Measurements from ENCODE around the gene SH3RF3.

Gene SH3RF3

GRCh38 chr2:109287413-109287812 lies 158.4 kb downstream of the SH3RF3 start:
- Histone ChIP-seq H3K4me3 (ENCODE audit: low read depth, low read length) (no peak overlapping the region), H2AK5ac (ENCODE audit: low read length) (no peak overlapping the region), H4K91ac (ENCODE audit: low read depth, low read length) (no peak overlapping the region), H3K4ac (ENCODE audit: low read depth, low read length) (no peak overlapping the region), H4K8ac (ENCODE audit: low read depth, low read length) (no peak overlapping the region), H3K18ac (ENCODE audit: low read length) (no peak overlapping the region), H3K79me2 (ENCODE audit: control insufficient read depth, insufficient read depth, low read length, poor library complexity) (no peaks in the 10 kb centered on the region), H3K79me1 (ENCODE audit: low read length) (no peaks in the 10 kb centered on the region), H2BK5ac (ENCODE audit: low read depth, low read length, poor library complexity) (no peak overlapping the region), H4K12ac (ENCODE audit: low read depth, low read length) (no peak overlapping the region), H3K27me3 (ENCODE audit: insufficient read depth, low read length) (no peaks in the 10 kb centered on the region), H3K4me1 (ENCODE audit: control insufficient read depth in 1 of 2, insufficient read depth in 2 of 2, low read length in 2 of 2) (no peaks in the 10 kb centered on the region), H3K9ac (ENCODE audit: low read length) (no peak overlapping the region), H3K4me2 (ENCODE audit: low read length) (no peak overlapping the region), H3K23ac (ENCODE audit: low read length) (no peak overlapping the region), H3K27ac (ENCODE audit: low read depth, low read length) (no peak overlapping the region), H3K14ac (ENCODE audit: low read length) (no peak overlapping the region), H3K9me3 (ENCODE audit: insufficient read depth, low read depth, low read length) (no peaks in the 10 kb centered on the region), H3K36me3 (ENCODE audit: control insufficient read depth in 1 of 2, insufficient read depth in 2 of 2, low read length in 2 of 2) (no peaks in the 10 kb centered on the region), H2BK12ac (ENCODE audit: low read length) (no peak overlapping the region), H2AFZ (ENCODE audit: insufficient read depth, low read length, poor library complexity) (no peak overlapping the region), H2BK120ac (ENCODE audit: insufficient read depth, low read length, poor library complexity) (no peak overlapping the region)
- no CpG with 5 or more reads among the region's 5 CpGs for WGBS (ENCODE audit: extremely low coverage, insufficient coverage, insufficient read length)
- no peak for DNase-seq

GRCh38 chr2:109287838-109288237 lies 158.8 kb downstream of the SH3RF3 start:
- no CpG with 5 or more reads among the region's 2 CpGs for WGBS (ENCODE audit: extremely low coverage, insufficient coverage, insufficient read length)
- DNase-seq, result no peak

DNA sequence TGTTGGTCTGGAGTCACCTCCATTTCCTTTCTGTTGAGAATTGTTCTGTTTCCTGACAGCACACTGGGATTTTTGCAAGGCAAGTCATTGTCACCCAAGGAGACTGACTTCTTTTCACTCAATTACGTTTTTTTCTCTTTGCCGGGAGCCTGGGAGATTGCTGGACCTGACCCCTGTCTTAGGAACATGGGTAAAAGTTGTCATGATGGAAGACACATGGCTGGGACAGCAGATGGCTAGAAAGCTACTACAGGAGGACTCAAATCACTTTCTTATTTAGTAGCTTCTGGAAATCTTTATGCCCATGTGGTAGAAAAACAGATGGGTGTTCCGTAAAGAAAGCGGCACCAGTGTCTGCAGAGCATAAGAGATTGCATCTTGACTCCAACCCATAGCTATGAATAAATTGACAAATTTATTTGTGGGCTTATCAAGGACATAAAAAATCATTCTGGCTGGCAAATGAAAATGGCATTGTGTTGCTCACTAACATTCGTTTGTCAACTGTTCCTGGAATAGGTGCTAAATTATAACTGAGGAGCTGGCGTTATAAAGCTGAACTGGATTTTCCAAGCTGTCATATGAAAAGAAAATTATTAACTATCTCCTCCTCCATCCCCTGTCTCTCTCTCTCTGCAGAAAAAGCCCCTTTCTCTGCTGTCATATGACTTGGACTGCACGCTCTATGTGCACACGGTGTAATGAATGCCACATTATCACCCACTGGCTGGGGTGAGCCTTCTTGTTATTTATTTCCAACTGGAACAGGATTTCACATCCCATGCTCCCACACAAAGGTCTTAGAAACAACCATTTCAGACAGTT lies 159.8 kb downstream of the SH3RF3 start:
- no peak overlapping the region for H2BK120ac ChIP-seq (ENCODE audit: insufficient read depth, low read length, poor library complexity)
- no peak for DNase-seq
- H2AFZ ChIP-seq (ENCODE audit: insufficient read depth, low read length, poor library complexity), result no peak overlapping the region
- no peaks in the 10 kb centered on the region for H3K4me1 ChIP-seq (ENCODE audit: control insufficient read depth in 1 of 2, insufficient read depth in 2 of 2, low read length in 2 of 2)
- no peak overlapping the region for H2BK5ac ChIP-seq (ENCODE audit: low read depth, low read length, poor library complexity)
- H3K27me3 ChIP-seq (ENCODE audit: insufficient read depth, low read length), result no peaks in the 10 kb centered on the region
- no peak overlapping the region for H3K18ac ChIP-seq (ENCODE audit: low read length)
- no peak overlapping the region for H3K23ac ChIP-seq (ENCODE audit: low read length)
- no peak overlapping the region for H3K14ac ChIP-seq (ENCODE audit: low read length)
- H3K36me3 ChIP-seq (ENCODE audit: control insufficient read depth in 1 of 2, insufficient read depth in 2 of 2, low read length in 2 of 2), result no peaks in the 10 kb centered on the region
- no peaks in the 10 kb centered on the region for H3K9me3 ChIP-seq (ENCODE audit: insufficient read depth, low read depth, low read length)
- H3K27ac ChIP-seq (ENCODE audit: low read depth, low read length), result no peak overlapping the region
- no CpG with 5 or more reads among the region's 8 CpGs for WGBS (ENCODE audit: extremely low coverage, insufficient coverage, insufficient read length)
- no peak overlapping the region for H3K4me2 ChIP-seq (ENCODE audit: low read length)
- H2AK5ac ChIP-seq (ENCODE audit: low read length), result no peak overlapping the region
- no peak overlapping the region for H3K4me3 ChIP-seq (ENCODE audit: low read depth, low read length)
- no peaks in the 10 kb centered on the region for H3K79me2 ChIP-seq (ENCODE audit: control insufficient read depth, insufficient read depth, low read length, poor library complexity)
- no peak overlapping the region for H4K8ac ChIP-seq (ENCODE audit: low read depth, low read length)
- no peak overlapping the region for H3K9ac ChIP-seq (ENCODE audit: low read length)
- no peak overlapping the region for H3K4ac ChIP-seq (ENCODE audit: low read depth, low read length)
- H4K91ac ChIP-seq (ENCODE audit: low read depth, low read length), result no peak overlapping the region
- no peak overlapping the region for H2BK12ac ChIP-seq (ENCODE audit: low read length)
- H4K12ac ChIP-seq (ENCODE audit: low read depth, low read length), result no peak overlapping the region
- no peaks in the 10 kb centered on the region for H3K79me1 ChIP-seq (ENCODE audit: low read length)

More at GRCh38 chr2:109287838-109288237, 158.8 kb downstream of the SH3RF3 start:
- H2AK5ac ChIP-seq (ENCODE audit: low read length), result no peak overlapping the region
- H4K12ac ChIP-seq (ENCODE audit: low read depth, low read length), result no peak overlapping the region
- no peak overlapping the region for H3K14ac ChIP-seq (ENCODE audit: low read length)
- H3K27me3 ChIP-seq (ENCODE audit: insufficient read depth, low read length), result no peaks in the 10 kb centered on the region
- H3K4ac ChIP-seq (ENCODE audit: low read depth, low read length), result no peak overlapping the region
- H4K8ac ChIP-seq (ENCODE audit: low read depth, low read length), result no peak overlapping the region
- H4K91ac ChIP-seq (ENCODE audit: low read depth, low read length), result no peak overlapping the region
- H3K4me2 ChIP-seq (ENCODE audit: low read length), result no peak overlapping the region
- H2AFZ ChIP-seq (ENCODE audit: insufficient read depth, low read length, poor library complexity), result no peak overlapping the region
- no peaks in the 10 kb centered on the region for H3K79me1 ChIP-seq (ENCODE audit: low read length)
- H3K4me3 ChIP-seq (ENCODE audit: low read depth, low read length), result no peak overlapping the region
- no peaks in the 10 kb centered on the region for H3K4me1 ChIP-seq (ENCODE audit: control insufficient read depth in 1 of 2, insufficient read depth in 2 of 2, low read length in 2 of 2)
- no peaks in the 10 kb centered on the region for H3K36me3 ChIP-seq (ENCODE audit: control insufficient read depth in 1 of 2, insufficient read depth in 2 of 2, low read length in 2 of 2)
- no peak overlapping the region for H3K27ac ChIP-seq (ENCODE audit: low read depth, low read length)
- no peak overlapping the region for H2BK12ac ChIP-seq (ENCODE audit: low read length)
- H3K18ac ChIP-seq (ENCODE audit: low read length), result no peak overlapping the region
- no peak overlapping the region for H2BK120ac ChIP-seq (ENCODE audit: insufficient read depth, low read length, poor library complexity)
- H3K9me3 ChIP-seq (ENCODE audit: insufficient read depth, low read depth, low read length), result no peaks in the 10 kb centered on the region
- no peak overlapping the region for H2BK5ac ChIP-seq (ENCODE audit: low read depth, low read length, poor library complexity)
- H3K23ac ChIP-seq (ENCODE audit: low read length), result no peak overlapping the region
- H3K9ac ChIP-seq (ENCODE audit: low read length), result no peak overlapping the region
- no peaks in the 10 kb centered on the region for H3K79me2 ChIP-seq (ENCODE audit: control insufficient read depth, insufficient read depth, low read length, poor library complexity)

DNA sequence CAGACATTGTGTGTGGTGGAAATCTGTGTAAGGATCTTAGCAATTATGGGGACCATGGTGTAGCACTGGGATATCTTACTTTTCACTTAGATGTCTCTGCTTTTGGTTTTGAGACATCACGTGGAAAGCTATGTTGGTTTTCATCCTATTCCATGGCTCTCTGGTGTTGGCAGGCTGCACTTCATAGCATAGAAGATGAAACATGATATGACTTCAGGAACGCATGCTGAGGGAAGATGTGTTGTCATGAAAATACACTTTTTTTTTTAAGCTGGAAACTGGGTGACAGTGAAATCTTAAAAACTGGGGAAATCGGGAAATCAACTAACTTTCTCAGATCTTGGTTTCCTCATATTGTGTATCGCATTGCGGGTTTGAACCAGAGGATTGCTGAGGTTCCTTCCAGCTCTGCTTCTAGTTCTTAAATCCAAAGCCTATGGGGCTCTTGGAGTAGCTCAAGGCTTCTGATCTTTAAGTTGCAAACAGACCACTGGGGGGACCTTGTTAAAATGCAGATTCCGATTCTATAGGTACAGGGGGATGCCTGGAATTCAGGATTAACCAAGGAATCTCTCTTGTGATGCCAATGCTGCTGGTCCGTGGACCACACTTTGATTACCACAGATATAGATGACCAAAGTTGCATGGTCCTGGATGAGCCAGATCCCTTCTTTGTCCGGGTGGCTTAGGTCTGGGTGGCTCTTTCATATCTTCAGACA lies 160.7 kb downstream of the SH3RF3 start:
- no peaks in the 10 kb centered on the region for H3K27me3 ChIP-seq (ENCODE audit: insufficient read depth, low read length)
- no peaks in the 10 kb centered on the region for H3K36me3 ChIP-seq (ENCODE audit: control insufficient read depth in 1 of 2, insufficient read depth in 2 of 2, low read length in 2 of 2)
- H4K8ac ChIP-seq (ENCODE audit: low read depth, low read length), result no peak overlapping the region
- no peak overlapping the region for H3K4me3 ChIP-seq (ENCODE audit: low read depth, low read length)
- H4K91ac ChIP-seq (ENCODE audit: low read depth, low read length), result no peak overlapping the region
- H2AFZ ChIP-seq (ENCODE audit: insufficient read depth, low read length, poor library complexity), result no peak overlapping the region
- H3K18ac ChIP-seq (ENCODE audit: low read length), result no peak overlapping the region
- no peaks in the 10 kb centered on the region for H3K79me1 ChIP-seq (ENCODE audit: low read length)
- no CpG with 5 or more reads among the region's 8 CpGs for WGBS (ENCODE audit: extremely low coverage, insufficient coverage, insufficient read length)
- no peak overlapping the region for H2BK120ac ChIP-seq (ENCODE audit: insufficient read depth, low read length, poor library complexity)
- H3K9ac ChIP-seq (ENCODE audit: low read length), result no peak overlapping the region
- H3K4me1 ChIP-seq (ENCODE audit: control insufficient read depth in 1 of 2, insufficient read depth in 2 of 2, low read length in 2 of 2), result no peaks in the 10 kb centered on the region
- DNase-seq, result no peak
- no peaks in the 10 kb centered on the region for H3K79me2 ChIP-seq (ENCODE audit: control insufficient read depth, insufficient read depth, low read length, poor library complexity)
- H3K4ac ChIP-seq (ENCODE audit: low read depth, low read length), result no peak overlapping the region
- no peak overlapping the region for H2BK12ac ChIP-seq (ENCODE audit: low read length)
- H3K9me3 ChIP-seq (ENCODE audit: insufficient read depth, low read depth, low read length), result peaks cover 2% of the 10 kb centered on the region
- H2BK5ac ChIP-seq (ENCODE audit: low read depth, low read length, poor library complexity), result no peak overlapping the region
- H2AK5ac ChIP-seq (ENCODE audit: low read length), result no peak overlapping the region
- no peak overlapping the region for H3K23ac ChIP-seq (ENCODE audit: low read length)
- H3K27ac ChIP-seq (ENCODE audit: low read depth, low read length), result no peak overlapping the region
- H4K12ac ChIP-seq (ENCODE audit: low read depth, low read length), result no peak overlapping the region
- H3K4me2 ChIP-seq (ENCODE audit: low read length), result no peak overlapping the region
- no peak overlapping the region for H3K14ac ChIP-seq (ENCODE audit: low read length)

Measured in trophoblast cell (in vitro differentiated cells and primary cell).